ENCODE data around the gene RGS12. TPM values are rescaled to one million over a fixed set of nuclear protein-coding genes. Genes with fewer than 3 reads are reported as not detected.

RGS12 gene
- total RNA-seq, 4 donors from 2014 or later, result 11.3 to 27.6 (median 14.6) TPM

DNA sequence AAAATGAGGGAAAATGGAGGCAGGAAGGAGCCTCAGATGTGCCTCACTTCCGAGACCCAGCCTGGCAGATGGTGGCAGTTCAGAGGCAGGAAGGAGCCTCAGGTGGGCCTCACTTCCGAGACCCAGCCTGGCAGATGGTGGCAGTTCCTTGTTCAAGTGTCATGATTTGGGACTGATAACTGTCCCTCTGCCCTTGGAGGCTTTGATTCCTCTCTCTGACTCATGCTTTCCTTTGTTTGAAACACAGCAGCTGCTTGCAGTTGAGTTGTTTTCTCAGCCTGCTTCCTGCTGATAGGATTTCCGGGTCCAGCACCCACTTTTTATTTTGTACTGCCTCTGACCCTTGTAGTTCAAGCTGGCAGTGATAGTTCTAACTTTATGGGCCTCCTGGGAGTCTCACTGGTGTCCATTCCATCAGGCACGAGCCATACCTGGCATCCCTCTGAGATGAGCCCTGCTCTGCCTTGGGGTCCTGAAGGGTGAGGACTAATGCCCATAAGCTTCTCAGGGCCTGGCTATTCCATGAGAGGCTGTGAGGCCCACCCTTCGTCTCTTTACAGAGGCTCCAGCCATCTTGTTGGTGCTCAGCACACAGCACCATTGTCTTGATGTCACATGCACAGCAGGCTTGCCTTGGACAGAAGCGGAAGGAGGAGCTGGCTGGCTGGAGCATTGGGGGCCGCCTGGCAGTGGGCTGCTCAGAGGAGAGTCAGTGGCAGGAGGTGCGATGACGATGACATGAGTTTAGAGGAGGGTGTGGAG is 13.0 kb downstream of the RGS12 start:
- DNase-seq (ENCODE audit: low spot score), result no peak
- TF ChIP-seq, protein P1, sequence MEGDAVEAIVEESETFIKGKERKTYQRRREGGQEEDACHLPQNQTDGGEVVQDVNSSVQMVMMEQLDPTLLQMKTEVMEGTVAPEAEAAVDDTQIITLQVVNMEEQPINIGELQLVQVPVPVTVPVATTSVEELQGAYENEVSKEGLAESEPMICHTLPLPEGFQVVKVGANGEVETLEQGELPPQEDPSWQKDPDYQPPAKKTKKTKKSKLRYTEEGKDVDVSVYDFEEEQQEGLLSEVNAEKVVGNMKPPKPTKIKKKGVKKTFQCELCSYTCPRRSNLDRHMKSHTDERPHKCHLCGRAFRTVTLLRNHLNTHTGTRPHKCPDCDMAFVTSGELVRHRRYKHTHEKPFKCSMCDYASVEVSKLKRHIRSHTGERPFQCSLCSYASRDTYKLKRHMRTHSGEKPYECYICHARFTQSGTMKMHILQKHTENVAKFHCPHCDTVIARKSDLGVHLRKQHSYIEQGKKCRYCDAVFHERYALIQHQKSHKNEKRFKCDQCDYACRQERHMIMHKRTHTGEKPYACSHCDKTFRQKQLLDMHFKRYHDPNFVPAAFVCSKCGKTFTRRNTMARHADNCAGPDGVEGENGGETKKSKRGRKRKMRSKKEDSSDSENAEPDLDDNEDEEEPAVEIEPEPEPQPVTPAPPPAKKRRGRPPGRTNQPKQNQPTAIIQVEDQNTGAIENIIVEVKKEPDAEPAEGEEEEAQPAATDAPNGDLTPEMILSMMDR (IDR thresholded peaks at IDR 0.05), result no peak
- ATAC-seq (ENCODE audit: low FRiP score), result no peak

DNA sequence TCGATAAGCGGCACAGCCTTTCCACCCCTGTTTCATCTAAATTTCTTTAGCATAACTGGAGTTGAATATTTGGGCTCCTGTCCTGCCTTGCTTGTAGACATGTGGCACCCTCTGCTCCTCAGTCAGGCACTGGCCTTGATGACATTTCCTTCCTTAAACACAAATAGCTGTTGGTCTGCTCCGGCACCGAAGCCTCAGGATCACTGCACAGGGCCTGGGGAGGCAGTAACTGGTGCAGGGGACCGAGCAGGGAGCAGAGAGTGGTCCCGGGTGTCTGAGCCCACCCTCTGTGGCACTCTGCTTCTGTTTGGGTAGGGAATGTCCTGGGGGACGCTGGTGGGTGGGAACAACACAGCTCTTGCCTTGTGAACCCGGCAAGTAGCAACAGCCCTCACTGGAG is 13.6 kb downstream of the RGS12 start:
- ATAC-seq (ENCODE audit: low FRiP score) (no peak), DNase-seq (ENCODE audit: low spot score) (no peak)
- TF ChIP-seq, protein P1 (IDR thresholded peaks at IDR 0.05), result no peak

DNA sequence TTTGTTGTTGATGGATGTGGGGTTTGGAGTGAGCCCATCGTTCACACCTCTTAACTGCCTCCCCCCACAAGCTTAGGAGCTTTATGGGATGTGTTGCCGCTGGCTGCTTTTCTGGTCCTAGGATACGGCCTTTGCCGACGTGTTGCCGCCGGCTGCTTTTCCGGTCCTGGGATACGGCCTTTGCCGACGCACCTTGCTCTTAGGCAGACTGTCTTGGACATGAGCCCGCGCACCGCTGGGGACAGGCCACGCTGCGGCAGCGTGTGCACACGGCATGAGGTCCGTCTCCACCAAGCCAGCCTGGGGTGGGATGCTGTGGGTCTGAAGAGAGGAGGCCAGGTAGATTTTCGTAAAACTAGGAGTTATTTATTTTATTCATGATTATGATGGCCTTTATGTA is 14.2 kb downstream of the RGS12 start:
- TF ChIP-seq, protein P1 (IDR thresholded peaks at IDR 0.05), result no peak
- DNase-seq (ENCODE audit: low spot score) (no peak), ATAC-seq (ENCODE audit: low FRiP score) (no peak)

DNA sequence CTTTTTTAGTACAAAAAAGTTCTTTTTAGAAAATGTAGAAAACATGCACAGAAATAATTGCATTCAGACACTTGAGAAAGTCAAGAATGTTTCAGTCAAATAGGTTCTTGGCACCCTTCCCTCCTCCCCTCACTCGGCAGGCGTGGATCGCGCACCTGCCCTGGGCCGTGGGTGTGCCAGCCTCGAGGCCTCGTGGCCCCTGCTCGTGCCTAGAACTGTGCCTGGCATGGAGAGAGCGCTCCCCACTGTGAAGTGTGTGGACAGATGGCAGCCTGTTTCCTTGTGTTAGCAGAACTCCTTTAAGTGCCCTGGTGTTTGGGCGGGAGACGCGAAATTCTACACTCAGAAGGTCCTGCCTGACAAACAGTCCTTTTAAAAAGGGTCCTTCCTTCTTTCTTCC is 14.7 kb downstream of the RGS12 start:
- no peak for ATAC-seq (ENCODE audit: low FRiP score)
- no peak for DNase-seq (ENCODE audit: low spot score)
- TF ChIP-seq, protein P1 (IDR thresholded peaks at IDR 0.05), result no peak

DNA sequence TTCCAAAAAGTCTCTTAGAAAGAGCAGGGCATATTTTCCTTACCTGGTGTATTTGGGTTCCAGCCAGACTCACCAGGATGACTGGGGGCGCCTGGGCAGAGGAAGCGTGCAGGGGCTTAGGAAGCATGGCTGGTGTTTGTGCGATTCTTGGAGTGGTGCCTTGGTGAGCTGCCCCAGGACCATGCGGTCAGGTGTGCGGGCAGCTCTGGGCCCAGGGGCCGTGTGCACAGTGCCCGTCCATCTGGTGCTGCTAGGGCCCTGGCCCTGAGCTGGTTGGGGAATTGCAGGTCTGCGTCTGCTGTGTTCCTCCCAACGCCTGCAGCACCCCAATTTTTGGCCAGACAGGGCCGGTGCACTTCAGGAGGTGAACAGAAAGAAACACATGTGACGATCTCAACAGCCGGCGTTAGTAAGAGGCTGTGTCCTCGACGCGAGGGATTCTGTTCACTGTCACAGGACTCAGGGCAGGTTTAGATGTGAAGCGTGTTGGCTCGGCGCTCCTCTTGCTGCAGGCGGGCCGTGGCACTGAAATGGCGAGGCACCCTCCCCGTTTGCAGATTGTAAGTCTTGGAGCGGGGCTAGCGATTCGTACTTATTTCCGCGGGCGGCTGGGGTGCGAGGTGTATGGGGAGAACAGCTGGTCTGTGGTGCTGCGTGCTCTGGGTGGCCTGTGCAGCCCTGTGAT is 15.2 kb downstream of the RGS12 start:
- TF ChIP-seq, protein P1 (IDR thresholded peaks at IDR 0.05), result no peak
- ATAC-seq (ENCODE audit: low FRiP score) (no peak), DNase-seq (ENCODE audit: low spot score) (no peak)

DNA sequence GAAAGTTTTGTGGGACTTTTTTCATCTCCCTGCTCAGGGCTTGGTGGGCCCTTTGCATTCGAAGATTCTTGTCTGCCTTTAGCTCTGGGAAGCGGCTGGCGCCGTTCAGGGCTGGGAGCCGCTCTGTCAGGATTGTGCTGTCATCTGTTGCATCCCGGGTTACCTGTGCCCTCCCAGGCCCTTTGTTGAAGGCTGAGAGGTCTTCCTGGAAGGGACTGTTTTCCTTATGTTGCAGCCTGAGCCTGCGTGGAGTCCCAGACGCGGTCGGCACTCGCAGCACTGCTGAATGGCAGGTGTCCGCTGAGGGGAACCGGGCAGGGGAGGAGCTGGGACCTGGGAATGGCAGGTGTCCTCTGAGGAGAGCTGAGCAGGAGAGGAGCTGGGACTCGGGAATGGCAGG is 15.9 kb downstream of the RGS12 start:
- DNase-seq (ENCODE audit: low spot score), result no peak
- ATAC-seq (ENCODE audit: low FRiP score), result no peak
- TF ChIP-seq, protein P1 (IDR thresholded peaks at IDR 0.05), result no peak
